Inferior parietal cortex (tissue), 1 donor: Measurements from ENCODE around the gene TWSG1.
"Not testable (repeated sequence)": the region's sequence is repeated elsewhere in the genome, so short reads cannot be mapped to it uniquely, and the experiment has no call there.

ENCODE experiments used
- DNase-seq: peaks from one replicate; pipeline ENCODE4 v3.0.0-alpha.2; 2016; ENCODE audit errors: extremely low spot score

Gene TWSG1

GRCh38 chr18:9392726-9393125 is 58.2 kb downstream of the TWSG1 start:
- no peak for DNase-seq

- no peak for DNase-seq
Measured at GRCh38 chr18:9394046-9394445, 59.5 kb downstream of the TWSG1 start.

GRCh38 chr18:9400197-9400596 is 65.6 kb downstream of the TWSG1 start:
- no peak for DNase-seq

- no peak for DNase-seq
Measured at GRCh38 chr18:9401176-9401575, 66.6 kb downstream of the TWSG1 start.

GRCh38 chr18:9402358-9403007 is 67.9 kb downstream of the TWSG1 start:
- not testable (repeated sequence) for DNase-seq

GRCh38 chr18:9403795-9404564 is 69.4 kb downstream of the TWSG1 start:
- DNase-seq: no peak

- no peak for DNase-seq
Measured at GRCh38 chr18:9404565-9405060, 70.0 kb downstream of the TWSG1 start.

GRCh38 chr18:9405130-9405529 is 70.6 kb downstream of the TWSG1 start:
- DNase-seq: no peak

GRCh38 chr18:9405977-9406376 is 71.4 kb downstream of the TWSG1 start:
- no peak for DNase-seq

GRCh38 chr18:9410515-9410914 is 75.9 kb downstream of the TWSG1 start:
- no peak for DNase-seq

GRCh38 chr18:9413576-9413975 is 79.0 kb downstream of the TWSG1 start:
- DNase-seq: no peak

GRCh38 chr18:9416563-9417072 is 82.0 kb downstream of the TWSG1 start:
- no peak for DNase-seq

GRCh38 chr18:9417073-9417851 is 82.7 kb downstream of the TWSG1 start:
- no peak for DNase-seq

GRCh38 chr18:9418047-9418690 is 83.6 kb downstream of the TWSG1 start:
- no peak for DNase-seq

- no peak for DNase-seq
Measured at GRCh38 chr18:9419956-9420631, 85.5 kb downstream of the TWSG1 start.

GRCh38 chr18:9421096-9421900 is 86.7 kb downstream of the TWSG1 start:
- no peak for DNase-seq

- no peak for DNase-seq
Measured at GRCh38 chr18:9421901-9422327, 87.3 kb downstream of the TWSG1 start.

GRCh38 chr18:9422816-9423519 is 88.4 kb downstream of the TWSG1 start:
- no peak for DNase-seq

GRCh38 chr18:9423648-9424047 is 89.1 kb downstream of the TWSG1 start:
- not testable (repeated sequence) for DNase-seq

GRCh38 chr18:9424235-9424634 is 89.7 kb downstream of the TWSG1 start:
- not testable (repeated sequence) for DNase-seq
